ENCODE measurements around the gene RTN4R.
A peak's percentile ranks its signal among the peaks of the same experiment; 100 is the strongest.

Gene RTN4R

GRCh38 chr22:20197407-20198030 is 70.6 kb downstream of the RTN4R start:
- no peak for DNase-seq

DNA sequence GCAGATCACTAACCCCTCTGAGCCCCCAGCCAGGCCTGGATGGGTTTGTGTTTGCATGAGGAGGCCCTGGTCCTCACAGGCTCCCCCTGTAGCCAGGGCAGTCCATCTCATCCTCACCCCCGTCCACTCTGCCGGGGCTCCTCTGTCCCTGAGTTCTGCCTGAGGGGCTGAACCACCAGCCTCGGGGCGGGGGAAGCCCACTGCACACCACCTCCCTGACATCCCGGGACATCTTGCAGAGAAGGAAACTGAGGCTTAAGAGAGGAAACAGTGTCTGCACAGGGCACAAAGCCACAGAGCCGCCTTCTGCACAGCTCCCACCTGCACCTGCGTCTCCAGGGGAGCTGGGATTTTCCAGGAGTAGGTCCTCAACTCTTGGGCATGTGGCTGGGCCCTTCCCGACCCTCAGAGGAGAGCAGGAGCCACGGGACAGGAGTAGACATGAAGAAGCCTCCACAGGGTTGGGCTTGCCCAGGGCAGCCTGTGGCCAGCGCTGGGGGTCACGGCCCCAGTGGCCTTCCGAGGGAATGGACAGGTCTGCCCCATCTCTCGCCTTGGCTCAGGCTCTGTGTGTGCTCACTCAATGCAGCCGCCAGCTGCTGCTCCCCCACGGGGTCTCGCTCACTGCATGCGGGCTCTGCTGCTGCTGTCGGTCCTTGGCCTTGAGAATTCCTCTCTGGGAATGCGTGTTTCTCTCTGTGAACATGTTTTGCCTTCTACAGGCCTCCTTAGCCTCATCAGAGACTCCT is 71.8 kb downstream of the RTN4R start:
- no peak for DNase-seq

GRCh38 chr22:20194681-20195593 is 73.2 kb downstream of the RTN4R start:
- peak; percentile 54 to 83 for DNase-seq

DNA sequence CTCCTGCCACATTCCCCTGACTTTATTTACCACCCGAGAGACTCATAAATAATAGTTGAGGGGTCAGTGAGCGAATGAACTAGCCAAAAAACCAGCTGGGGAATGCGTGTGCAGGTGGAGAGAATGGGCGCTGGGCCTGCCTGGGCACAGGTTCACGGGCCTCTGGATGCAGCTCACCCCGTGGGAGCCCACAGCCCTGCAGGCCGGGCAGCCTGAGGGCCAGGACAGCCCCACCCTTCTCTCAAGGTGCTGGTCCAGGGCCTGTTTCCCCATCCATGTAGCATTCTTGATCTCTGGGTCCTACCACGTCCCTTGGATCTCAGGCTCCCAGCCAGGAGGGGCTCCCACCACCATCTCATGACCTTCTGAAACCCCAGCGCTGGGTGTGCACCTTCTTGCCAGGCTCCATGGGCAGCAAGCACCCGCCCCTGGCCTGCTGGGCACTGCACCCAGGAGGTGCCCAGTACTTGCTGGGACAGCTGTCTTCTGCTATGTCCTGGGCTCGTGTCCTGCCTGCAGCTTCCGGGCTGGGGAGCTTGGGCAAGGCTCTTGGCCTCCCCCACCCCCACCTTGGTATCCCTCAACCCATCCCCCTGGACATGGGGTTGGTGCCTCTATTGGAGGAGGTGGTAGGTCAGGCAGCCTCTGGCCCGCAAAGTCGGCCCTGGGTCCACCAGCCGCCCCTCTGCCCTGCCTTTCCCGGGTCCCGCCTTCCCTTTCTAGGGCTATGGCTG is 74.2 kb downstream of the RTN4R start:
- DNase-seq, result no peak

GRCh38 chr22:20192972-20193760 is 75.0 kb downstream of the RTN4R start:
- no peak for DNase-seq

- no peak for DNase-seq
Measured at GRCh38 chr22:20192293-20192971, 75.7 kb downstream of the RTN4R start.

DNA sequence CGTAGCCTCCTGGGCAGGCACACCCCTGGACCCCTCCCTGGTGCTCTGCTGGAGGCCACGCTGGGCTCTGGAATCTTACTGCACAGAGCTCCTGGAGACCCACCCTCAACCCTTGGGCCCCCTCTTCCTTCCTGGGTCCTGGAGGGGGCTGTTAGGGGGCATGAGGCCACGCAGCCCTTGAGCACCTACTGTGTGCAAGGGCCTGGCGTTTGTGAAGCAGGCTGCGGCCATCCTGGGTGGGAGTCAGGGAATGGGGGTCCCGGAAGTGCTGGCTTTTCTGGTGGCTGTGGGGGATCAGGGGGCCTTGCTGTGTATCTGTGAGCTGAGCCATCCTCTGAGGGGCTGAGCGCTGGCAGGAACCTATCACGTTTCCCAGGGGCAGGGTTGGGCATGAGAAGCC is 76.3 kb downstream of the RTN4R start:
- no peak for DNase-seq

All from inflammatory macrophage (primary cell).